Loucy (cell line): ENCODE results near the gene DTNBP1.

Experiments
- H2AFZ ChIP-seq: fragments of 200-600 bp; sonication (generic); 2 replicates; pipeline ENCODE4 v1.6.0; 2016; ENCODE audit warnings: antibody characterized with exemption, mild to moderate bottlenecking, low read length, moderate library complexity
- H3F3A ChIP-seq: fragments of 200-600 bp; 2 replicates; pipeline ENCODE4 v1.6.0; 2016; ENCODE audit warnings: antibody characterized with exemption, low read depth, mild to moderate bottlenecking
- H3K27me3 ChIP-seq: fragments of 200-600 bp; sonication (generic); 2 replicates; pipeline ENCODE4 v1.6.1; 2014; ENCODE audit warnings: low read length, mild to moderate bottlenecking; ENCODE audit not compliant: insufficient read depth, poor library complexity, severe bottlenecking
- H3K36me3 ChIP-seq: fragments of 200-600 bp; sonication (generic); 2 replicates; pipeline ENCODE4 v1.6.1; 2016; ENCODE audit warnings: low read length; ENCODE audit not compliant: insufficient read depth
- H3K4me1 ChIP-seq: fragments of 200-600 bp; sonication (generic); 2 replicates; pipeline ENCODE4 v1.5.1; 2014; ENCODE audit warnings: low read length, mild to moderate bottlenecking; ENCODE audit not compliant: insufficient read depth, poor library complexity, severe bottlenecking
- H3K4me2 ChIP-seq: fragments of 200-600 bp; sonication (generic); 2 replicates; pipeline ENCODE4 v1.6.0; 2014; ENCODE audit warnings: antibody characterized with exemption, low read length, low read depth, mild to moderate bottlenecking; ENCODE audit not compliant: poor library complexity, severe bottlenecking
- H3K4me3 ChIP-seq: fragments of 200-600 bp; sonication (generic); 2 replicates; pipeline ENCODE4 v1.5.1; 2014; ENCODE audit warnings: low read length, mild to moderate bottlenecking, mixed read lengths; ENCODE audit not compliant: poor library complexity, severe bottlenecking
- H3K79me2 ChIP-seq: fragments of 200-600 bp; sonication (generic); 2 replicates; pipeline ENCODE4 v1.6.1; 2014; ENCODE audit warnings: low read length; ENCODE audit not compliant: insufficient read depth
- H3K9ac ChIP-seq: fragments of 200-600 bp; sonication (generic); 2 replicates; pipeline ENCODE4 v1.6.0; 2014; ENCODE audit warnings: mild to moderate bottlenecking, low read depth, low read length, moderate library complexity; ENCODE audit not compliant: poor library complexity, severe bottlenecking
- H3K9me2 ChIP-seq: fragments of 200-600 bp; sonication (generic); replicated peaks from 2 replicates; pipeline ENCODE4 v1.6.1; 2016; ENCODE audit warnings: low read depth, low read length, mixed read lengths
- H3K9me3 ChIP-seq: fragments of 200-600 bp; sonication (generic); 2 replicates; pipeline ENCODE4 v1.6.1; 2014; ENCODE audit warnings: mild to moderate bottlenecking, antibody characterized with exemption, low read length, low read depth; ENCODE audit not compliant: insufficient read depth
- H4K20me1 ChIP-seq: fragments of 200-600 bp; sonication (generic); 2 replicates; pipeline ENCODE4 v1.6.0; 2014; ENCODE audit warnings: antibody characterized with exemption, low read length, mild to moderate bottlenecking; ENCODE audit not compliant: insufficient read depth, poor library complexity, severe bottlenecking
- CTCF ChIP-seq: fragments of 200-600 bp; sonication (generic); conservative IDR thresholded peaks from 2 replicates; pipeline ENCODE4 v1.5.1; 2014; ENCODE audit warnings: mild to moderate bottlenecking, antibody characterized with exemption, low read length
- EZH2phosphoT487 ChIP-seq: fragments of 200-600 bp; IDR thresholded peaks from 2 replicates; pipeline ENCODE4 v1.6.1; 2018; ENCODE audit warnings: antibody characterized with exemption, mild to moderate bottlenecking, moderate library complexity, borderline replicate concordance

DTNBP1 gene

DNA sequence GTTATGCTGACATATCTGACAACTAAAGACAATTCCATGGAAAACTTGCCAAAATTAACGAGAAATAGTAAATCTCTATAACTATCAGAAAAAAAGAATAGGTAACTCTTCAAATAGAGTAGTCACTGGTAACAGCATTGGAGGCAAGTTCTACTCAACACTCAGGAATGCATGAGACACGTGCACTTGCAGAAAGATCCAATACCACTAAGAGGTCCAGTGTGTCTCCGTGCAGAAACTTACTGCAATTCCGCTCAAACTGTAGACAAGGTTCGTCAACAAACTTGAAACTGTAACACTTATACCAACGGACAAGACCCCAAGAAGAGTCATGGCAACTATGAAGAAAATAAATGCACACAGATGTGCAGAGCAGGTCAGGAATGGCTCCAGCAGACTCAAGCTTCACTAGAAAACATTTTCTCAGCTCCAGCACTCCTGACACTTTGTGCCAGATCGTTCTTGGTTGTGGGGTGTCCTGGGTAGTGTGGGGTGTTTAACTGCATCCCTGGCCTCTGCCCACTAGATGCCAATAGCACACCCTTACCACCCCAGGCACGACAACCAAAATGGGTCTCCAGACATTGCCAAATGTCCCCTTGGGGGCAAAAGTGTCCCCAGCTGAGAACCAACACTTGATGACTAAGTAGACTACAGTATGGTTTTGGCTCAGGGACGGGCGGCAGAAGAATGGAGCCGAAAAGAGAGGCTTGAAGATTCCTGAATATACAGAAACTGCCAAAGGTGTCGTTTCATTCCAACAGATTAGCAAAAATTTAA, 134.8 kb downstream of the DTNBP1 start:
- H3K4me1 ChIP-seq = peaks cover 10% of the 10 kb centered on the region
- no peaks in the 10 kb centered on the region for H3F3A ChIP-seq
- no peaks in the 10 kb centered on the region for H3K9me2 ChIP-seq
- TF ChIP-seq EZH2phosphoT487 (no peak), CTCF (no peak)
- no peak overlapping the region for H3K9ac ChIP-seq
- H3K4me2 ChIP-seq = no peak overlapping the region
- H3K9me3 ChIP-seq = no peaks in the 10 kb centered on the region
- no peak overlapping the region for H3K4me3 ChIP-seq
- no peaks in the 10 kb centered on the region for H4K20me1 ChIP-seq
- no peaks in the 10 kb centered on the region for H3K79me2 ChIP-seq
- H2AFZ ChIP-seq = no peak overlapping the region
- peaks cover 79% of the 10 kb centered on the region for H3K36me3 ChIP-seq
- H3K27me3 ChIP-seq = no peaks in the 10 kb centered on the region

DNA sequence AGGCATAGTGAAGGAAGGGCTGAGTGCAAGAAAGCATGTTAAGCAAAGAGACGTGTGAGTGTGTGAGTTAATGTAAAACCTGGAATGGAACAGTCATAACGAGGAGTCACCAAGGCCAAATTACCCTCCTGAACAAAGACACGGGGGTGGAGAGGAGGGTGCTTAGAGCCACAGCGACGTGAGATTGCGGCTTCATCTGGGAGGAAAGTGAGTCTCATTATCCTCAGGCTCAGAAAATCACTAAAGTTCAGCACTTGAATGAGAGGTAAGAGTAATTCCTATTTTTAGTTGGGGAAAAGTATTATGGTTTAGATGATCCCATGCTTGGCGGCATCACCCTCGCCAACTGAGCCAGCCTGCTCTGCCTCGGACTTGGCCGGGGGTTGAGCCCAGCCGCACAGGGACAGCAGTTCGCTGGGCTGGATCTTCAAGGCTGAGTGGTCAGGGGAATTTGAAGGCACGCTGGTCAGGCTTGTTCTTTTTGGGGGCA, 136.6 kb downstream of the DTNBP1 start:
- Histone ChIP-seq H3K4me2 (no peak overlapping the region), H4K20me1 (no peaks in the 10 kb centered on the region), H2AFZ (no peak overlapping the region), H3K27me3 (no peaks in the 10 kb centered on the region), H3K4me3 (no peak overlapping the region), H3K4me1 (peaks cover 19% of the 10 kb centered on the region), H3K36me3 (peaks cover 87% of the 10 kb centered on the region), H3F3A (no peaks in the 10 kb centered on the region), H3K79me2 (no peaks in the 10 kb centered on the region), H3K9ac (no peak overlapping the region), H3K9me2 (no peaks in the 10 kb centered on the region), H3K9me3 (no peaks in the 10 kb centered on the region)
- TF ChIP-seq EZH2phosphoT487 (no peak), CTCF (no peak)

DNA sequence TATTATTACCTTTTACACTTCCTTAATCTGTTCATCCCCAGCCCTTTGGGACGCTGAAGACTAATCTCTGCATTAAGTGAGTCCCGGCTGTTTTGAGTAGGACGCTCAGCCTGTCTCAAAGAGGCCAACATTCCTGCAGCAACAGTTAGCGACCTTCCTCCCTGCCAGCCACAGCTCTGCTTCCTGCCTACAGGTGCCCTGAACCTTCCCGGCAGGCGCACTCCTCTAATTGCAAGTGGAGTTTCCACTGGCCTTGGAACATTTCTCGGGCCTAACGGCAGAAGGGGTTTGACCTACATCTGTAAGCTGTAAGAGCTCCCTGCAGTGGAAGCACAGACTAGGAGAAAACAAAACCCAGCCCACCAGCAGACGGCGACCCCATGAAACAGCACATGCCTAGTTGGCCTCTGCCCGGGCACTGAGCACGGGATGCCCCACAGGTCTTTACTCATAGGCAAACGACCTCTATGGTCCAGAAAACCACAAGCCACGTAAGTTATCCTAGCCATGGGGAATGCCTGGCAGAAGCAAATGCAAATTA, 137.9 kb downstream of the DTNBP1 start:
- Histone ChIP-seq H3K9me3 (no peaks in the 10 kb centered on the region), H3K4me1 (peaks cover 16% of the 10 kb centered on the region), H3K79me2 (no peaks in the 10 kb centered on the region), H3K4me2 (no peak overlapping the region), H3K9ac (no peak overlapping the region), H3K36me3 (peaks cover 86% of the 10 kb centered on the region), H3K9me2 (no peaks in the 10 kb centered on the region), H3K27me3 (no peaks in the 10 kb centered on the region), H3F3A (no peaks in the 10 kb centered on the region; the same call in 1 of the 2 replicates), H4K20me1 (no peaks in the 10 kb centered on the region), H3K4me3 (no peak overlapping the region), H2AFZ (no peak overlapping the region)
- TF ChIP-seq EZH2phosphoT487 (no peak), CTCF (no peak)
